Thyroid gland (tissue), 4 donors: ENCODE measurements around the gene RHEBL1. TPM values are rescaled to one million over a fixed set of nuclear protein-coding genes. Genes with fewer than 3 reads are reported as not detected.

ENCODE experiments used
- DNase-seq, 2 donors: peaks; one replicate each; pipeline ENCODE4 v3.0.0-alpha.2; 2019
- H3K27ac ChIP-seq, 3 donors: fragments of 200-600 bp; sonication (generic); 1 replicate in 2 of 3; 2 replicates in 1 of 3; pipeline ENCODE4 v1.5.1; 2016 to 2019; ENCODE audit warnings: mild to moderate bottlenecking in 1 of 3, moderate library complexity in 1 of 3
- H3K27me3 ChIP-seq: fragments of 200-600 bp; sonication (generic); one replicate; pipeline ENCODE4 v1.5.1; 2019
- H3K36me3 ChIP-seq, 2 donors: fragments of 200-600 bp; sonication (generic); one replicate each; pipeline ENCODE4 v1.5.1; 2016 to 2019
- H3K4me1 ChIP-seq, 2 donors: fragments of 200-600 bp; sonication (generic); one replicate each; pipeline ENCODE4 v1.5.1; 2017 to 2019
- H3K4me3 ChIP-seq, 3 donors: fragments of 200-600 bp; sonication (generic); replicated peaks in 1 of 3; 1 replicate in 2 of 3; 2 replicates in 1 of 3; pipeline ENCODE4 v1.5.1; 2016; ENCODE audit warnings: mild to moderate bottlenecking in 1 of 3
- H3K9me3 ChIP-seq: fragments of 200-600 bp; sonication (generic); one replicate; pipeline ENCODE4 v1.5.1; 2017
- POLR2A ChIP-seq, 2 donors: fragments of 450-650 bp; IDR thresholded peaks; one replicate each; pipeline ENCODE4 v1.6.1; 2017; ENCODE audit warnings: antibody characterized with exemption in 2 of 2, mild to moderate bottlenecking in 2 of 2, moderate library complexity in 1 of 2
- WGBS, 2 donors: methylation state at CpG; one replicate each; pipeline ENCODE4 v1.1.5; 2017; 5-methylcytosine and 5-hydroxymethylcytosine counted together
- intact Hi-C: fragments of 100-400 bp; cut with DNase I; formaldehyde crosslinking; loops from one replicate; pipeline ENCODE4 v1.15.1; 2023
- total RNA-seq, 4 donors: library from RNA; depleted of rRNA; stranded (reverse); fragments of >200 nt; gene quantifications; one replicate each; pipeline ENCODE4 v1.2.3, GENCODE V29; 2016
- TF ChIP-seq, protein P1 (sequence below), 6 experiments: fragments of 200-600 bp in 3 of 6; fragments of 450-650 bp in 3 of 6; sonication (generic) in 3 of 6; IDR thresholded peaks; one replicate each; pipeline ENCODE4 v1.5.1; 2016 to 2019; ENCODE audit warnings: antibody characterized with exemption in 6 of 6, mild to moderate bottlenecking in 2 of 6, inconsistent platforms in 1 of 6, moderate library complexity in 1 of 6

The RHEBL1 gene
- total RNA-seq, 4 donors from 2014 or later = 0.98 TPM; not detected in 3

DNA sequence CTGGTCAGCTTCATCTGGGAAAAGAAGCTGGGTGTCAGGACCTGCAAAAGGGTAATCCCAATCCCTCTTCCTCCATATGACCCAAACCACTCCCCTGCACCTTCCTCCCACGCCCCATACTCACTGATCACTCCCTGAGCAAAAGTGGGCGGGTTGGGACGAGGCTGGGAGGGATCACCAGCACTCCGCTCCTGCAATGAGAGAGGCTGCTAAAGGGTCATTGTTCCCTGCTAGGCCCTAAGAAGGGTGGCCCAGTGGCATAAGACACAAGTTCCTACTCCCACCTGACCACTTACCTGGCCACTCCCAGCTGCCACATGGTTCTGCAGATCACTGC lies 35.5 kb downstream of the RHEBL1 start:
- Histone ChIP-seq H3K4me1 (no peaks in the 10 kb centered on the region), H3K4me3 (no peak overlapping the region), H3K9me3 (no peaks in the 10 kb centered on the region), H3K36me3 (peaks cover 60 to 67% of the 10 kb centered on the region in 2 donors), H3K27me3 (no peaks in the 10 kb centered on the region), H3K27ac (no peak overlapping the region)
- no peak for DNase-seq
- intact Hi-C loops = no loop called here
- TF ChIP-seq, protein P1, sequence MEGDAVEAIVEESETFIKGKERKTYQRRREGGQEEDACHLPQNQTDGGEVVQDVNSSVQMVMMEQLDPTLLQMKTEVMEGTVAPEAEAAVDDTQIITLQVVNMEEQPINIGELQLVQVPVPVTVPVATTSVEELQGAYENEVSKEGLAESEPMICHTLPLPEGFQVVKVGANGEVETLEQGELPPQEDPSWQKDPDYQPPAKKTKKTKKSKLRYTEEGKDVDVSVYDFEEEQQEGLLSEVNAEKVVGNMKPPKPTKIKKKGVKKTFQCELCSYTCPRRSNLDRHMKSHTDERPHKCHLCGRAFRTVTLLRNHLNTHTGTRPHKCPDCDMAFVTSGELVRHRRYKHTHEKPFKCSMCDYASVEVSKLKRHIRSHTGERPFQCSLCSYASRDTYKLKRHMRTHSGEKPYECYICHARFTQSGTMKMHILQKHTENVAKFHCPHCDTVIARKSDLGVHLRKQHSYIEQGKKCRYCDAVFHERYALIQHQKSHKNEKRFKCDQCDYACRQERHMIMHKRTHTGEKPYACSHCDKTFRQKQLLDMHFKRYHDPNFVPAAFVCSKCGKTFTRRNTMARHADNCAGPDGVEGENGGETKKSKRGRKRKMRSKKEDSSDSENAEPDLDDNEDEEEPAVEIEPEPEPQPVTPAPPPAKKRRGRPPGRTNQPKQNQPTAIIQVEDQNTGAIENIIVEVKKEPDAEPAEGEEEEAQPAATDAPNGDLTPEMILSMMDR (IDR thresholded peaks at IDR 0.05) = no peak
- no peak for TF ChIP-seq POLR2A (IDR thresholded peaks at IDR 0.05)
- WGBS, 2 donors = 91 to 97% methylated on average over 4 of the region's 4 CpGs

DNA sequence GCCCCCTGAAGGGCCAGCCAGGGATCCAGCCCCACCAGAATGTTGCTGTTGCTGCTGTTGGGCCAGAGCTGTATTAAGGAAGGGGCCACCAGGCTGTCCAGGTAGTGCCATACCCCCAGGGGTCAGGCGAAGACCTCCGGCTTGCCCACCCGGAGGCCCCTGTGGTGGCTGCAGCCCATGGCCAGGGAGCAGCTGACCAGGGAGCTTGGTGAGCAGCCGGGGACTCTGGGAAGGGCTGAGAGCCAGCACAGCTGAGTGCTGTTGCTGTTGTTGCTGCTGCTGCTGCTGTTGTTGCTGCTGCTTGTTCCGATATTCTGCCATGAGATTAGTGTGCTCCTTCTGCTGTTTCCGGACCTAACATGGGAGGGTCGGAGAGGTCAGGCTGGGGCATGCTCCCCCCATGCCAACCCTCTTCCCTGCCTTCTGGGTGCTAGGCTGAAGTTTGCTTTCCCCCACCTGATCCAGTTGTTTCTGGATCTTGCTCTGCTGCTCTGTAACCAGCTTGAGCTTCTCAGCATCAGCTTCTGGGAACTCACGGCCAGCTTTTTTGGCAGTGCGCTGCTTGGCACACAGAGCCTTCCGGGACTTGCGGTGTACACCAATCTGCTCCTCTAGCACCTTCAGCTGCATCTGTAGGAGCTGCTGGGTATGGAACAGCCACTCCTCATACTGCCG lies 36.0 kb downstream of the RHEBL1 start:
- no peak for TF ChIP-seq POLR2A (IDR thresholded peaks at IDR 0.05)
- TF ChIP-seq, protein P1 (IDR thresholded peaks at IDR 0.05) = no peak
- WGBS, 2 donors = 71 to 84% methylated on average over 2 to 9 of the region's 12 CpGs
- Histone ChIP-seq H3K4me3 (no peak overlapping the region), H3K27ac (no peak overlapping the region), H3K27me3 (no peaks in the 10 kb centered on the region), H3K4me1 (no peaks in the 10 kb centered on the region), H3K36me3 (peaks cover 55 to 65% of the 10 kb centered on the region in 2 donors), H3K9me3 (no peaks in the 10 kb centered on the region)
- DNase-seq = no peak
- intact Hi-C loops = no loop called here

- TF ChIP-seq, protein P1 (IDR thresholded peaks at IDR 0.05) = no peak
- no peak for TF ChIP-seq POLR2A (IDR thresholded peaks at IDR 0.05)
- Histone ChIP-seq H3K4me1 (no peaks in the 10 kb centered on the region), H3K27me3 (no peaks in the 10 kb centered on the region), H3K9me3 (no peaks in the 10 kb centered on the region), H3K27ac (no peak overlapping the region), H3K4me3 (no peak overlapping the region), H3K36me3 (peaks cover 50 to 64% of the 10 kb centered on the region in 2 donors)
- 63 to 67% methylated on average over 1 of the region's 3 CpGs for WGBS, 2 donors
- intact Hi-C loops = no loop called here
- no peak for DNase-seq
Observed at GRCh38 chr12:49032679-49033447, 36.9 kb downstream of the RHEBL1 start.

- Histone ChIP-seq H3K27ac (no peak overlapping the region), H3K4me3 (no peak overlapping the region), H3K4me1 (no peaks in the 10 kb centered on the region), H3K36me3 (peaks cover 52 to 64% of the 10 kb centered on the region in 2 donors), H3K9me3 (no peaks in the 10 kb centered on the region), H3K27me3 (no peaks in the 10 kb centered on the region)
- intact Hi-C loops = no loop called here
- TF ChIP-seq, protein P1 (IDR thresholded peaks at IDR 0.05) = no peak
- TF ChIP-seq POLR2A (IDR thresholded peaks at IDR 0.05) = no peak
- WGBS, 2 donors = 60 to 84% methylated on average over 1 to 3 of the region's 4 CpGs
- no peak for DNase-seq
Observed at GRCh38 chr12:49032276-49032675, 37.5 kb downstream of the RHEBL1 start.

DNA sequence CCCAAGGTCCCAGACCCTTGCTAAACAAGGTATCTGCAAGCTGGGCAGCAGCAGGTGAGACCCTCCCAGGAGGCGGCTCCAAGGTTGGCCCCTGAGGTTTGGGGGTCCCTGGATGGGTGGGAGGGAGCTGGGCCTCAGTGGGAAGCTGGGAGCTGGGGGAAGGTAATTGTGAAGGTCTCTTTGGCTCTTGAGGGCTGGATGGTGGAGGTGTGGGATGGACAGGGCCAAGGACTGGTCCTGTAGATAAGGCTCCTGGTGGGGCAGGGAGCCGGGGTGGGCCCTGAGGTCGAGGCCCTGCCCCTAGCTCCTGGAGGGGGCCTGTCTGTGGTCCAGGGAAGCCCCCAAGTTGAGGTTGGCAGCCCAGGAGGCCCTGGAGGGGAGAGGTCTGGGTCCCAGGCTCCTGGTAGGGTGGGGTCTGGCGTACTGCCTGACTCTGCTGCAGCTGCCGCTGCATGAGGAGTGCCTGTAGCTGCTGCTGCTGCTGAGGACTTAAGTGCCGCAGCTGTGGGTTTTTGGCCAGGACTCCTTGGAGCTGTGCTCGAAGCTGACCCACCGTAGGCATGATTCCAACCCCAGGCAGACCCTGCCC lies 38.1 kb downstream of the RHEBL1 start:
- Histone ChIP-seq H3K27me3 (no peaks in the 10 kb centered on the region), H3K4me1 (no peaks in the 10 kb centered on the region), H3K36me3 (peaks cover 53 to 64% of the 10 kb centered on the region in 2 donors), H3K27ac (no peak overlapping the region), H3K9me3 (no peaks in the 10 kb centered on the region), H3K4me3 (no peak overlapping the region)
- TF ChIP-seq, protein P1 (IDR thresholded peaks at IDR 0.05) = no peak
- no peak for TF ChIP-seq POLR2A (IDR thresholded peaks at IDR 0.05)
- intact Hi-C loops = no loop called here
- WGBS, 2 donors = 86 to 90% methylated on average over 7 to 8 of the region's 8 CpGs
- DNase-seq = no peak
